KOPT-K1 (cell line): ENCODE measurements around the gene APOL3.
A peak's percentile ranks its signal among the peaks of the same experiment; 100 is the strongest.
"Not testable (repeated sequence)": the region's sequence is repeated elsewhere in the genome, so short reads cannot be mapped to it uniquely, and the experiment has no call there.

ENCODE experiments used
- H3K27ac ChIP-seq: fragments of 200-600 bp; sonication (generic); 2 replicates; pipeline ENCODE4 v1.5.1; 2016; ENCODE audit warnings: antibody characterized with exemption, mild to moderate bottlenecking, low read depth, low read length; ENCODE audit not compliant: poor library complexity, severe bottlenecking
- H3K36me3 ChIP-seq: fragments of 200-600 bp; sonication (generic); 2 replicates; pipeline ENCODE4 v1.5.1; 2017; ENCODE audit warnings: antibody characterized with exemption, mild to moderate bottlenecking, low read length, moderate library complexity; ENCODE audit not compliant: insufficient read depth
- H3K9me3 ChIP-seq: fragments of 200-600 bp; sonication (generic); 2 replicates; pipeline ENCODE4 v1.5.1; 2017; ENCODE audit warnings: antibody characterized with exemption, low read length, mild to moderate bottlenecking; ENCODE audit not compliant: insufficient read depth, poor library complexity, severe bottlenecking

Gene APOL3

DNA sequence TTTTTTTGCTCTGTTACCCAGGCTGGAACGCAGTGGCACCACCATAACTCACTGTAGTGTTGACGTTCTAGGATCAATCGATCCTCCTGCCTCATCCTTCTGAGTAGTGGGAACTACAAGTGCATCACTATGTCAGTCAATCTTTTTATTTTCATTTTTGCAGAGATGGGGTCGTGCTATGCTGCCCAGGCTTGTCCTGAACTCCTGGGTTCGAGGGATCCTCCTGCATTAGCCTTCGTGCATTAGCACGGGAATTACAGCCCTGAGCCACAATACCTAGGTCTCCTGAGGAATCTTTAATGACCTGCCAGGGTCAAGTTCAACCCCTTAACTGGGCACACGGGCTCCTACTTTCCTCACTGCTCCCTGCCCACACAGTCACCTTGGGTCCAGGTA, 4.4 kb downstream of the APOL3 start:
- no peaks in the 10 kb centered on the region for H3K9me3 ChIP-seq
- peak overlapping the region; percentile 92 for H3K27ac ChIP-seq
- no peaks in the 10 kb centered on the region for H3K36me3 ChIP-seq

DNA sequence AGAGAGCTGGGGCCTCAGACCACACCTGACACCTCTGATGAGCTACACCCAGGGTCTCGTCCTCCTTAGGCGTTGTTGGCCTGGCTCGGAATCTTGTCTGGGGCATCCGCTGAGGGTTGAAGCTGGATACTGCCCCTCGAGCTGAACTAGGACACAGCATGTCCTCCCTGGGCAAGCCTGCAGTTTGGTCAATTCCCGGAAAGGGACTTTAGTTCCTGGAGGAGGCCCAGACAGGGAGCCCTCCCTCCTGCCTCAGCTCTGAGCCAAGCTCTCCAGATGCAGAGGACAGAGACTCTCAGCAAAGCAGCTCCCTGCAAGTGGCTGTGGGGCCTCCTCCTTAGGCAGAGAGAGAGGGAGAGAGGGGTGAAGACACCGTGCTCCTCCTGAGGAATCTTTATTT, 4.9 kb downstream of the APOL3 start:
- Histone ChIP-seq H3K9me3 (no peaks in the 10 kb centered on the region), H3K27ac (peak overlapping the region; percentile 92)

DNA sequence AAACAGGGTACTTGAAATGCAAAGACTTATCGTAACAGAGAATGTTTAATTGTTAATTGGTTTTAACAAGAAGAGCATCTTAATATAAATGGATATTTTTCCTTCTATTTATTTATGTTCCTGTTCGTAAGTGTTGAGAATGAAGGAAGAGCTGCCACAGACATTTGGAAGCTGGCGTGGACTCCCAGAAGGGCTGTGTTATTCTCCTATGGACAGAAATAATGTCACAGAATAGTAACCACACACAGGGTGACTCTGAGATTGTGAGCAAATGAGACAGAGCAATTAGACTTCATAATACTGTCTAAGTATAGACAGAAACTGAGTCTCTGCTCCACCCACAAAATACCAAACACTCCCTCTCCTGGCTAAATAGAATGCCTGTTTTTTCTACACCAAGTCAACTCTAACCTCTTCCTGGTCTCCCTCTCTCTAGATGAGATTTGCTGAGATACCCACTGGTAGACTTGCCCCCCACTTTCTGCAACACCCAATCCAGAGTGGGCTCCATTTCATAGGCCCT, 6.1 kb downstream of the APOL3 start:
- peak overlapping the region; percentile 92 for H3K27ac ChIP-seq
- no peaks in the 10 kb centered on the region for H3K9me3 ChIP-seq
- H3K36me3 ChIP-seq = peaks cover 6% of the 10 kb centered on the region

More for the DNA sequence above, 4.9 kb downstream of the APOL3 start:
- H3K36me3 ChIP-seq = no peaks in the 10 kb centered on the region

DNA sequence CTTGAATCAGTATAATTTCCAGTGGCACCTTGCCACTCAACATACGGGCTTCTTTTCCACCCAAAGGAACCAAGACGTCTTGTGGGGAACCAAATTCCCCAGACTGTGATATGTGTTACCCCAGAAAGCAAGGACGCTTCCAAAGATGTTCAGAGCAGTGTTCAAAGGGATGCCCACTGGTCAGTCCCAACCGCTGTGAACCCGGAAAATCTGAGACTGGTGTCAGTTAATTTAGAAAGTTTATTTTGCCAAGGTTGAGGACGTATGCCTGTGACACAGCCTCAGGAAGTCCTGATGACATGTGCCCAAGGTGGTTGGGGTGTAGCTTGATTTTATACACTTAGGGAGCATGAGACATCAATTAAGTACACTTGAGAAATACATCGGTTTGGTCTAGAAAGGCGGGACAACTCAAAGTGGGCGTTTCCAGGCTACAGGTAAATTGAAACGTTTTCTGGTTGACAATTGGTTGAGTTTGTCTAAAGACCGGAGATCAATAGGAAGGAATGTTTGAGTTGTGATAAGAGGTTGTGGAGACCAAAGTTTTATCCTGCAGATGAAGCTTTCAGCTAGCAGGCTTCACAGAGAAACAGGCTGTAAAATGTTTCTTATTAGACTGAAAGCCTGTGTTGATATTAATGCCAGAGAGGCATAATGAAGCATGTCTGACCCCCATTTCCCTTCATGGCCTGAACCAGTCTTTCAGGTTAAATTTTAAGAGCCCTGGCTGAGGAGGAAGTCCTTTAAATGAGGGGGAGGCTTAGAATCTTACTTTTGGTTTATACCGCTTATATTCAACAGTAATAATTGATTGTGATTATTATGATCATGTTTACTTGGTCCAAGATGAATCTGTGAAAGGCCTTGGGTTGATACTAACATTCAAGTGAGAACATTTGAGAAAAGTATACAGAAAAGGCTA, 6.8 kb downstream of the APOL3 start:
- no peaks in the 10 kb centered on the region for H3K9me3 ChIP-seq

DNA sequence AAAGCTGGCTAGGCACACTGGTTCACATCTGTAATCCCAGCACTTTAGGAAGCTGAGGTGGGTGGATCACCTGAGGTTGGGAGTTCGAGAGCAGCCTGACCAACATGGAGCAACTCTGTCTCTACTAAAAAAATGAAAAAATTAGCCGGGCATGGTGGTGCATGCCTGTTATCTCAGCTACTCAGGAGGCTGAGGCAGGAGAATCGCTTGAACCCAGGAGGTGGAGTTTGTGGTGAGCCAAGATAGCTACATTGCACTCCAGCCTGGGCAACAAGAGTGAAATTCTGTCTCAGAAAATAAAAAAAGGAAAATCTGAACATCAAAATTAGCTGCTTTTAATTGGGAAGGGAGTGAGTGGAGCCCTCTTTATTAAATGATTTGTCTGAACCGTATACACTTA, 7.7 kb downstream of the APOL3 start:
- H3K36me3 ChIP-seq = peaks cover 23% of the 10 kb centered on the region
- H3K27ac ChIP-seq, H3K9me3 ChIP-seq: not testable (repeated sequence)

More for the DNA sequence above, 6.8 kb downstream of the APOL3 start:
- peaks cover 13% of the 10 kb centered on the region for H3K36me3 ChIP-seq
- H3K27ac ChIP-seq = no peak overlapping the region

DNA sequence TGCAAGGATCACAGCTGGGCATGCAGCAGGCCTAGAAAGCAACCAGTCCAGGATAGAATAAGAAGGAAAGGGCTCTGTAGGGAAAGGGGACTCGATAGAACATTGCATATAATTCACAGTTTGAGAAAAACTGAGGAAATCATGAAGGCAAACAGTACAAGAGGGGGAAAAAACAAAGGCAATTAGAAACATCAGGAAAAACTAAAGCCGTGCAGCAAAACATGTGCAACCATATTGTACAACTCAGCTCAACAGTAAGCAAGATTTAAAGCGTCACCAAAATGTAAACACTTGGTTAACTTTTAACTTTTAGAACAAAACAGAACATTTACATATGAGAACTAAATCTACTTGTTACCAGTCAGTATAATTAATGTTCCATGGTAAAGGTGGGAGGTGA, 8.5 kb downstream of the APOL3 start:
- Histone ChIP-seq H3K9me3 (no peaks in the 10 kb centered on the region), H3K36me3 (peaks cover 30% of the 10 kb centered on the region), H3K27ac (no peak overlapping the region)

DNA sequence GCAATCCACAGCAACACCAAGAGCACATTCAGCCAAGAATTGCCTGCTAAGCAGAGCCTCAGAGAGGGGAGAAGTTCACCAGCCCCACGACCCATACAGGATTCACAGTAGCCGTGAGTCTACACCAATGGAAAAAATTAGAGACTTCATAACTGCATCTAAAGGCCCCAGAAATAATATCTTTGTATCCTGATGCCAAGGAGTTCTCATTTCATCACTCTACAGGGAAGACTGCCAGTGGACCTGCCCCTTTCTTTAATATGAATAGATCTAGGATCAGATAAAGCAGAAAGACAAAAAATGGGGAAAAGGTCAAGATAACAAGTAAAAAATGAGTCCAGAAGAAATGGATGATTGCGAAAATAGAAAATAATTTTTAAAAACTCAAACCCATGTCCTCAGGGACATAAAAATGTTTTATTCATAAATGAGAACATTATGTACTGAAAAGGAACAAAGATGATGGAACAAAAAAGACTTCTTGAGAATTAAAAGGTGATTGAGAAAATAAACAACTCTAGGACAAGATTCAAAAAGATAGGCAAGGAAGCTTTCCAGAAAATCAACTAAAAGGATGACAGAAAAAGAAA, 9.5 kb downstream of the APOL3 start:
- Histone ChIP-seq H3K9me3 (no peaks in the 10 kb centered on the region), H3K27ac (no peak overlapping the region), H3K36me3 (peaks cover 34% of the 10 kb centered on the region)

DNA sequence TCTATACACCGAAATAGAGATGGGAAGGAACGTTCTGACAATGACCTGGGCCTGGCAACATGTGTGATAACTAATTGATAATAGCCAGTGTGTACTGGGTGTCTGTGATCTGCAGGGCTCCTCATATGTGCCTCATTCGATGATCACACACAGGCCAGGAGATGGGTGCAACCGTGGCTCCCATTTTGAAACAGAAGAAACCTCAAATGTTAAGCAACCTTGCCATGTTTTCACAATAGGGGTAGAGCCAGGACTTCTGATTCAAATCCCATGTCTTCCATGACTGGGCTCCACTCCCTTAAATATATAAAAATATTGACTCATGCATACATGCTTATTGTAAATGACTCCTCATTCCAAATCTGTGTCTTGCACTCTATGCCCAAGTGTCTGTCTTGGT, 11.1 kb downstream of the APOL3 start:
- Histone ChIP-seq H3K9me3 (no peaks in the 10 kb centered on the region), H3K27ac (no peak overlapping the region), H3K36me3 (peaks cover 35% of the 10 kb centered on the region)

DNA sequence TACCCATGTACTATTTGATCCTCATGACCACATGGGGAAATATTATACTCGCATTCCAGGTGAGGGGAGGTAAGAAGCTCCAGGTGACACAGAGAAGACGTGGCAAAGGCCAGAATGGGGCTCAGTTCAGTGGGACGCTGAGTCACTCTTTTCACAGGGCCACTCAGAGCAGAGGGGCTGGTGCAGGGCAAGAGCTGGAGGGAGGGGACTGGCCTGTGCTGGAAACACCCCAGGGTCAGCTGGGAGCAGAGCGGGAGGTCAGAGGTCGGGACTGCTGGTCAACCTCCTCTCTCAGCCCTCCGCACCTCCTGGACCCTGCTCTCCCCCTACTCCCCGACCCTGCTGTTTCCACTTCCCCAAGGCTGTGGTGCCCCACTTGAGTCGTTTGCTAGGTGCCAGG, 12.1 kb downstream of the APOL3 start:
- no peaks in the 10 kb centered on the region for H3K9me3 ChIP-seq
- no peak overlapping the region for H3K27ac ChIP-seq
- H3K36me3 ChIP-seq = peaks cover 45% of the 10 kb centered on the region

DNA sequence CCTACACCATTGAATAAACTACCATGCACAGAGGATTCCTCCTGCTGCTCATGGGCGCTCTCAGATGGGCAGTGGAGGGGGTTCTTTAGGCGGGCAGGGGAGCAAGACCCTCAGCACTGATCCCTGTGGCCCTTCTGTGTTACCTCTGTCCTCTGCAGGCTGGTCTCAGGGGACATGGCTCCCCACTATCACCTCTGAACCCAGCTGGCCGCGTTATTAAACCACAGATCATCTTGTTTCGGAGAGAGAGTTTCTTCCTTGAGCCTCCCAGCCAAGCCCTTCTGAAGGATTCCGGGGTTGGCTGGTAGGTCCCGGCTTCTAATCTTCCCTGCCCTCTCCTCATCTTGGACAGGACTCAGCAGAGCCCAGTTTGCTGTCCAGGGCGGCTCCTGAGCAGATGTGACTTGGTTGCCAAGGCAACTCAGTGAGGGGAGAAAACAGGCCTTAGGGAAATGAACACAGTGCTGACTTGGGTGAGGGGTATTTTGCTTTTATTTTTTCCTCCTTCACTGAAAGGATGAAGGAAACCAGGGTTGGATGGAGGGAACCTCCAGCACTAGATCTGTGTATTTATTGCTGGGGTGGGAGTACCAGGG, 13.3 kb downstream of the APOL3 start:
- Histone ChIP-seq H3K9me3 (no peaks in the 10 kb centered on the region), H3K36me3 (peaks cover 56% of the 10 kb centered on the region), H3K27ac (no peak overlapping the region)

DNA sequence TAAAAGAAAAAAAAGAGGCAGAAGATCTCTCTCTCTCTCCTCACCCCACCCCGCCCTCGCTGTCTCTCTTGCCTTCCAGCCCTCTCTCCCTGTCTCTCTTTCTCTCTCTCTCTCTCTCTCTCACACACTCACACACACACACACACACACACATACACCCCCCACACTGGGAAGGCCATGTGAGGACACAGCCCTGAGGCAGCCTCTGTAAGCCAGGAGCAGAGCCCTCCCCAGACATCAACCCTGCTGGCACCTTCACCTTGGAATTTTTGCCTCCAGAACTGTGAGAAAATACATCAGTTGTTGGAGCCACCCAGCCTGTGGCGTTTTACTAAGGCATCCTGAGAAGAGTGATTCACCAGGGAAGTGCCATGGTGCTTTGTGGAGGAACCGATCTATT, 14.7 kb downstream of the APOL3 start:
- Histone ChIP-seq H3K27ac (no peak overlapping the region), H3K36me3 (peaks cover 70% of the 10 kb centered on the region), H3K9me3 (no peaks in the 10 kb centered on the region)

DNA sequence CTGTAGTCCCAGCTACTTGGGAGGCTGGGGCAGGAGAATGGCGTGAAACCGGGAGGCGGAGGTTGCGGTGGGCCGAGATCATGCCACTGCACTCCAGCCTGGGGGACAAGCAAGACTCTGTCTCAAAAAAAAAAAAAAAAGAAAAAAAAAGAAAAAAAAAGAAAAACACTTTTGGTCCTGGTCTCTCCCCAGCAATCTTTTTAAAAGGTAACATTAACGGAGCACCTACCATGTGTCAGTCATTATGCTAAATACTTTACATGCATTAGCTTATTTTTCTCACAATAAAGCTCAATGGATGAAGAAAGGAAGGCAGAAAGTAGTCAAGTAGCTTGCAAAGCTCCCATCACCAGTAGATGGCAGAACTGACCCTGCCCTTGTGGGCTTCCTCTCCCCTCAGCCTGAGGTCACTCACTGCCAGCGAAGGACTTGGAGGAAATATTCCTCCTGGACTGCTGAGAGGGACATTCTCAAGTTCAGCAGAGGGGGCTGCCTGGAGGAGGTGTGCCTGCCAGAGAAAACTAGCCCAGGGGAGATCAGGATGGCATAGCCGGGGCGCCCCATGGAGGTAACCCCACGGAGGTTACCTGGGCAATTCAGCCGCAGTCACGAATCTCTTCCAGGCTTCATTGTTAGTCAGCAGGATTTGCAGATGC, 15.5 kb downstream of the APOL3 start:
- Histone ChIP-seq H3K36me3 (peaks cover 77% of the 10 kb centered on the region), H3K9me3 (no peaks in the 10 kb centered on the region), H3K27ac (no peak overlapping the region)

DNA sequence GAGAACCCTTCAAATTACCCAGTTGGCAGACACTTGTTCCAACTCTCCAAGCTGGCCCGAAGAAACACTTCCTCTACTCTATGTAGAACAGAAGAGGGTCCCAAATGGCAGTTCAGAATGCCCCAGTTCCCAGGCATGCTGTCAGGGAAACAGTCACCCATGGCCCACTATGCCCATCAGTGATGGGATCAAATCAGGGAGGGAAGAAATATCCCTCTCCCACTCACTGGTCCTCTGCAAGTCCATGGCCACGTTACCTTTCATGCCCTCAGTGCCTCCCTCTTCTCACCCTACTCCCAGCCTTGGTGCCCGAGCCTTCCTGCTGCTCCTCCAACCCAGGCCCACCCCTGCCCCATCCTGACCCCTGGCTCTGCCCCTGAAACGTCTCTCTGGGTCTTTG, 16.6 kb downstream of the APOL3 start:
- Histone ChIP-seq H3K27ac (no peak overlapping the region), H3K36me3 (peaks cover 77% of the 10 kb centered on the region), H3K9me3 (no peaks in the 10 kb centered on the region)

DNA sequence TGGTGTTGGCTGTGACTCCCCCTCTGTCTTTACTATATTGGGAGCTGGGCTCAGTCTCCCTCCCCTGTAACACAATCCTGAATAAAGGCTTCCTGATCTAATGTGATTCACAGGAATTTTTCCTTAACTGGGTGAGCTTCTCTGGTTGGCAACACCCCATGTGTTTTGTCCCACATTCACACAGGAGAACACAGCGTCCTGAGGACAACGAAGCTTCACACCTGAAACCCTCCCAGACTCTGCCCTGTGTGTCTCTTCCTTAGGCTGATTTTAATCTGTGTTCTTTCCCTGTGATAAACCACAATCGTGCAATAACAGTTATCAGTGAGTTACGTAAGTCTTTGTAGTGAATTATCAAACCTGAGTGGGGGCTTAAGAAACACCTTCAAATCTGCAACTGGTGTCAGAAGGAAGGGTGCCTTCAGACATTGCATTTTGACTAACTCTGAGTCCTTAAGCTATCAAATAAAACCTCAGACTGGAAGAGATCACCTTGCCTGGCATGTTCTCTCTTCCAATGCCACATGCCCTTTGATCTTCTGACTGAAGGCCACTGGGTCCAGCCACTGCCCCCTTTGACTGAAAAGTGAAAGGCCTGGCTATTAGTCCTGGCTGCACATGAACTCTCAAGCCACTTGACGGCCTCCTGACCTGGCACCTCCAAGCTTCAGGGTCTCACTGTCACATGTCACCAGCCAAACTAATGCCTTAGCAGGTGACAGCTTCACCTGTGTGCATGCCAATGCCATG, 17.3 kb downstream of the APOL3 start:
- no peaks in the 10 kb centered on the region for H3K9me3 ChIP-seq
- no peak overlapping the region for H3K27ac ChIP-seq
- peaks cover 70% of the 10 kb centered on the region for H3K36me3 ChIP-seq
